Activated naive CD4-positive, alpha-beta T cell treated with anti-CD3 and anti-CD28 coated beads for 36 hours (primary cell): ENCODE data around the gene PRKRA. TPM values are rescaled to one million over a fixed set of nuclear protein-coding genes. Genes with fewer than 3 reads are reported as not detected.

Experiments
- CTCF ChIA-PET: fragments of 350-600 bp; sonication (Branson Sonifier 250); formaldehyde crosslinking; loops from one replicate; lab custom pipeline; 2021; ENCODE audit warnings: antibody characterized with exemption; lab: Charles Lee
- DNase-seq: peaks from one replicate; pipeline ENCODE4 v3.0.0-alpha.2; 2020
- H3K27ac Mint-ChIP-seq: one replicate; pipeline ENCODE4 v1.8.0; 2021; ENCODE audit warnings: mild to moderate bottlenecking, mixed read lengths
- H3K27me3 Mint-ChIP-seq: one replicate; pipeline ENCODE4 v1.8.0; 2021; ENCODE audit warnings: low read depth, mixed read lengths
- H3K36me3 Mint-ChIP-seq: one replicate; pipeline ENCODE4 v1.8.0; 2021; ENCODE audit warnings: low read depth, mixed read lengths
- H3K4me1 Mint-ChIP-seq: one replicate; pipeline ENCODE4 v1.8.0; 2021; ENCODE audit warnings: low read depth, mixed read lengths
- H3K4me3 Mint-ChIP-seq: one replicate; pipeline ENCODE4 v1.8.0; 2021; ENCODE audit warnings: mild to moderate bottlenecking, moderate library complexity, mixed read lengths
- H3K9me3 Mint-ChIP-seq: one replicate; pipeline ENCODE4 v1.8.0; 2021; ENCODE audit warnings: mixed read lengths
- intact Hi-C: fragments of 100-400 bp; cut with micrococcal nuclease; formaldehyde crosslinking; loops from one replicate; pipeline ENCODE4 v1.15.1; 2023
- total RNA-seq, 2 experiments: library from RNA; stranded (reverse); gene quantifications; one replicate each; pipeline ENCODE4 v1.2.3, GENCODE V29; 2021

The PRKRA gene
- total RNA-seq, 2 experiments from 2014 or later = 78.2 to 82.9 TPM

- intact Hi-C loops = no loop called here
- Mint-ChIP-seq H3K36me3 (no peaks in the 10 kb centered on the region), H3K27me3 (no peaks in the 10 kb centered on the region), H3K4me3 (no peak overlapping the region), H3K4me1 (no peaks in the 10 kb centered on the region), H3K27ac (no peak overlapping the region), H3K9me3 (no peaks in the 10 kb centered on the region)
- DNase-seq = no peak
- CTCF ChIA-PET = no interaction called here
These were observed 62.7 kb downstream of the PRKRA start for GRCh38 chr2:178388287-178388686.

GRCh38 chr2:178386986-178387597 lies 63.9 kb downstream of the PRKRA start:
- DNase-seq = no peak
- CTCF ChIA-PET = interaction anchor here (1.1 to 1.6 kb wide), 2 partner anchors 8 to 28 kb away, joined by 4 to 5 read pairs; no protein-coding TSS in a partner anchor
- no peaks in the 10 kb centered on the region for H3K36me3 Mint-ChIP-seq
- no peaks in the 10 kb centered on the region for H3K4me1 Mint-ChIP-seq
- intact Hi-C loops = no loop called here
- H3K9me3 Mint-ChIP-seq = no peaks in the 10 kb centered on the region
- no peaks in the 10 kb centered on the region for H3K27me3 Mint-ChIP-seq
- no peak overlapping the region for H3K27ac Mint-ChIP-seq
- no peak overlapping the region for H3K4me3 Mint-ChIP-seq

GRCh38 chr2:178385595-178386148 lies 65.3 kb downstream of the PRKRA start:
- no peaks in the 10 kb centered on the region for H3K36me3 Mint-ChIP-seq
- no peaks in the 10 kb centered on the region for H3K4me1 Mint-ChIP-seq
- no peaks in the 10 kb centered on the region for H3K9me3 Mint-ChIP-seq
- H3K27ac Mint-ChIP-seq = no peak overlapping the region
- H3K27me3 Mint-ChIP-seq = no peaks in the 10 kb centered on the region
- no peak overlapping the region for H3K4me3 Mint-ChIP-seq
- no peak for DNase-seq
- CTCF ChIA-PET = interaction anchor here (0.6 to 1.6 kb wide), 2 partner anchors 10 to 613 kb away, joined by 3 to 4 read pairs; no protein-coding TSS in a partner anchor
- intact Hi-C loops = no loop called here

- intact Hi-C loops = no loop called here
- no peaks in the 10 kb centered on the region for H3K36me3 Mint-ChIP-seq
- CTCF ChIA-PET = no interaction called here
- H3K27ac Mint-ChIP-seq = no peak overlapping the region
- no peak for DNase-seq
- no peaks in the 10 kb centered on the region for H3K4me1 Mint-ChIP-seq
- H3K4me3 Mint-ChIP-seq = no peak overlapping the region
- no peaks in the 10 kb centered on the region for H3K27me3 Mint-ChIP-seq
- no peaks in the 10 kb centered on the region for H3K9me3 Mint-ChIP-seq
These were observed 67.3 kb downstream of the PRKRA start for GRCh38 chr2:178383718-178384117.

Other genes with a start within 250 kb of the PRKRA start
- 1 to 10 TPM; 2.0 to 2.4 TPM for gene PJVK, start 203 bp upstream of the PRKRA start, total RNA-seq
- 1 to 10 TPM; 2.2 to 3.1 TPM for gene FKBP7, start 27.4 kb upstream of the PRKRA start, total RNA-seq
- gene PLEKHA3, start 29.3 kb upstream of the PRKRA start, total RNA-seq = 10 to 100 TPM; 19.4 to 19.8 TPM